Right atrium auricular region (tissue), 2 donors: Measurements from ENCODE around the gene PCDH9. TPM values are rescaled to one million over a fixed set of nuclear protein-coding genes. Genes with fewer than 3 reads are reported as not detected.
A peak's percentile ranks its signal among the peaks of the same experiment; 100 is the strongest.

ENCODE experiments used
- DNase-seq: peaks from one replicate; pipeline ENCODE4 v3.0.0-alpha.2; 2019; ENCODE audit warnings: low spot score
- H3K27ac ChIP-seq, 2 donors: fragments of 200-600 bp; sonication (generic); 1 replicate in 1 of 2; 2 replicates in 1 of 2; pipeline ENCODE4 v1.5.1; 2016 to 2019
- H3K27me3 ChIP-seq, 2 donors: fragments of 200-600 bp; sonication (generic); one replicate each; pipeline versions ENCODE4 v1.5.1 to v1.6.0; 2017 to 2019
- H3K36me3 ChIP-seq: fragments of 200-600 bp; sonication (generic); one replicate; pipeline ENCODE4 v1.5.1; 2016
- H3K4me1 ChIP-seq, 2 donors: fragments of 200-600 bp; sonication (generic); one replicate each; pipeline versions ENCODE4 v1.5.1 to v1.6.0; 2017 to 2019
- H3K4me3 ChIP-seq, 2 donors: fragments of 200-600 bp; sonication (generic); 1 replicate in 1 of 2; 2 replicates in 1 of 2; pipeline ENCODE4 v1.5.1; 2017 to 2019; ENCODE audit warnings: mild to moderate bottlenecking in 1 of 2, moderate library complexity in 1 of 2
- H3K9me3 ChIP-seq, 2 donors: fragments of 200-600 bp; sonication (generic); one replicate each; pipeline ENCODE4 v1.5.1; 2019
- CTCF ChIP-seq, 2 donors: fragments of 200-600 bp; sonication (generic); IDR thresholded peaks; one replicate each; pipeline ENCODE4 v1.5.1; 2019; ENCODE audit warnings: antibody characterized with exemption in 2 of 2
- total RNA-seq, 2 donors: library from RNA; depleted of rRNA; stranded (reverse); fragments of >200 nt; gene quantifications; one replicate each; pipeline ENCODE4 v1.1.0, GENCODE V29; 2016

PCDH9 gene
- total RNA-seq, 2 donors from 2014 or later: 19.4 to 28.7 TPM

DNA sequence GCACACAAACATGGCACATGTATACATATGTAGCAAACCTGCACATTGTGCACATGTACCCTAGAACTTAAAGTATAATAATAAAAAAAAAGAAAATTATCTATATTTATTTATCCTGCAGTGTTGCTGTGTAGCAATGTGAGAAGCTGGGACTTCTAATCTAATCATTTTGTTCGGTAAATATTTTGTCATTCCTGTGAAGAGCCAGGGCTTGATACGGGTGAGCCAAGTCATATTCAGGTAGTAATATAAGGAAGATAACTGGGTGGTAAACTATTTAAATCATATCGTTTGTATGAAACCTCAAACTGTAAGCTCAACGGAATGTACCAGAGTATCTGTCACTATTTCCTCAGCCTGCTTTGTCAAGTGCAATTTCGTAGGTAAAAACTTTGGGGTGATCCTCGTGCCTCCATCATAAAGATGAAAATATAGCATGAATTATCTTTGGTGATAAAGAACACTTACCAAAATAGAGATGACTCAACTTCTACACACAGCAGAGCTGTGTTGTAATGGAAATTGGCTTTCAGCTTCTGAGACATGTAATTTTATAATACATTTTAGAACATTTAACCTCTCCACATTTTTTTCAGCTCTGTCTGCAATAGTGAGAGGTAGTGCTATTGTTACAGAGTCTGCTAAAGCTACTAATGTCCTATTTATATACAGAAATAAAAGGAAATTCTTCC lies 92.9 kb downstream of the PCDH9 start:
- Histone ChIP-seq H3K4me1 (peaks cover 0 to 39% of the 10 kb centered on the region in 2 donors), H3K9me3 (no peaks in the 10 kb centered on the region), H3K36me3 (no peaks in the 10 kb centered on the region), H3K27ac (peak overlapping the region in 1 of 2 donors; percentile 85), H3K27me3 (no peaks in the 10 kb centered on the region), H3K4me3 (no peak overlapping the region)
- DNase-seq: no peak
- TF ChIP-seq CTCF (IDR thresholded peaks at IDR 0.05): no peak

DNA sequence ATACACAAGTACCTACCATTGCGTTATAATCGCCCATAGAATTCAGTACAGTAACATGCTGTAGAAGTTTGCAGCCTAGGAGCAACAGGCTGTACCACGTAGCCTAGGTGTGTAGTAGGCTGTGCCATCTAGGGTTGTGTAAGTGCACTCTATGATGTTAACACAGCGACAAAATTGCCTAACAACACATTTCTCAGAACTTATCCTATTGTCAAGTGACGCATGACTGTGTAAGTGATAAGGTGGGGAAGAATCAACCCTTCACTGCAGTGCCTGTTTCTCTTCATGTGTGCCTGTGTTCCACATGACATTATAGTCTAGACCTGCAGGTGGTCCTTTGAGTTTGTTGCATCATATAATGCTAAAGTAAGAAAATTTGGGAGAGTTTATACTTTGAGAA lies 94.0 kb downstream of the PCDH9 start:
- H3K9me3 ChIP-seq: no peaks in the 10 kb centered on the region
- no peaks in the 10 kb centered on the region for H3K27me3 ChIP-seq
- DNase-seq: no peak
- no peak overlapping the region for H3K4me3 ChIP-seq
- TF ChIP-seq CTCF (IDR thresholded peaks at IDR 0.05): no peak
- no peaks in the 10 kb centered on the region for H3K36me3 ChIP-seq
- H3K4me1 ChIP-seq: peaks cover 0 to 42% of the 10 kb centered on the region in 2 donors
- H3K27ac ChIP-seq: peak overlapping the region in 1 of 2 donors; percentile 85

- no peaks in the 10 kb centered on the region for H3K9me3 ChIP-seq
- no peaks in the 10 kb centered on the region for H3K27me3 ChIP-seq
- H3K4me3 ChIP-seq: no peak overlapping the region
- DNase-seq: no peak
- no peak for TF ChIP-seq CTCF (IDR thresholded peaks at IDR 0.05)
- peaks cover 0 to 40% of the 10 kb centered on the region in 2 donors for H3K4me1 ChIP-seq
- peak overlapping the region in 1 of 2 donors; percentile 85 for H3K27ac ChIP-seq
- no peaks in the 10 kb centered on the region for H3K36me3 ChIP-seq
These were observed 94.8 kb downstream of the PCDH9 start for GRCh38 chr13:67135356-67135755.

- Histone ChIP-seq H3K27ac (peak overlapping the region; percentile 67 to 85), H3K27me3 (no peaks in the 10 kb centered on the region), H3K4me1 (peaks cover 0 to 36% of the 10 kb centered on the region in 2 donors), H3K9me3 (no peaks in the 10 kb centered on the region), H3K36me3 (no peaks in the 10 kb centered on the region), H3K4me3 (peak overlapping the region; percentile 12 to 27)
- TF ChIP-seq CTCF (IDR thresholded peaks at IDR 0.05): no peak
- DNase-seq: no peak
These were observed 95.6 kb downstream of the PCDH9 start for GRCh38 chr13:67134417-67135129.

GRCh38 chr13:67133476-67133875 lies 96.7 kb downstream of the PCDH9 start:
- H3K27ac ChIP-seq: peak overlapping the region; percentile 67 to 85

More at GRCh38 chr13:67133476-67133875, 96.7 kb downstream of the PCDH9 start:
- Histone ChIP-seq H3K27me3 (no peaks in the 10 kb centered on the region), H3K4me1 (peaks cover 0 to 29% of the 10 kb centered on the region in 2 donors), H3K36me3 (no peaks in the 10 kb centered on the region), H3K4me3 (no peak overlapping the region), H3K9me3 (no peaks in the 10 kb centered on the region)
- TF ChIP-seq CTCF (IDR thresholded peaks at IDR 0.05): no peak
- no peak for DNase-seq
